IPS-18a (cell line): ENCODE results near the gene TSPEAR.
A peak's percentile ranks its signal among the peaks of the same experiment; 100 is the strongest.

Source experiments
- H3K27ac ChIP-seq: one replicate; pipeline ENCODE4 v1.5.1; 2013; ENCODE audit warnings: low read length
- H3K27me3 ChIP-seq: one replicate; pipeline ENCODE4 v1.6.1; 2013; ENCODE audit warnings: mild to moderate bottlenecking, low read length; ENCODE audit not compliant: control insufficient read depth, insufficient read depth
- H3K36me3 ChIP-seq: one replicate; pipeline ENCODE4 v1.6.1; 2013; ENCODE audit warnings: low read depth, low read length; ENCODE audit not compliant: control insufficient read depth
- H3K4me1 ChIP-seq: one replicate; pipeline ENCODE4 v1.6.1; 2013; ENCODE audit warnings: low read depth, low read length; ENCODE audit not compliant: control insufficient read depth
- H3K4me3 ChIP-seq: one replicate; pipeline ENCODE4 v1.5.1; 2013; ENCODE audit warnings: low read length
- H3K9ac ChIP-seq: one replicate; pipeline ENCODE4 v1.6.1; 2013; ENCODE audit warnings: mild to moderate bottlenecking, low read length, moderate library complexity
- H3K9me3 ChIP-seq: one replicate; pipeline ENCODE4 v1.6.1; 2013; ENCODE audit warnings: low read depth, low read length; ENCODE audit not compliant: control insufficient read depth

Gene TSPEAR

DNA sequence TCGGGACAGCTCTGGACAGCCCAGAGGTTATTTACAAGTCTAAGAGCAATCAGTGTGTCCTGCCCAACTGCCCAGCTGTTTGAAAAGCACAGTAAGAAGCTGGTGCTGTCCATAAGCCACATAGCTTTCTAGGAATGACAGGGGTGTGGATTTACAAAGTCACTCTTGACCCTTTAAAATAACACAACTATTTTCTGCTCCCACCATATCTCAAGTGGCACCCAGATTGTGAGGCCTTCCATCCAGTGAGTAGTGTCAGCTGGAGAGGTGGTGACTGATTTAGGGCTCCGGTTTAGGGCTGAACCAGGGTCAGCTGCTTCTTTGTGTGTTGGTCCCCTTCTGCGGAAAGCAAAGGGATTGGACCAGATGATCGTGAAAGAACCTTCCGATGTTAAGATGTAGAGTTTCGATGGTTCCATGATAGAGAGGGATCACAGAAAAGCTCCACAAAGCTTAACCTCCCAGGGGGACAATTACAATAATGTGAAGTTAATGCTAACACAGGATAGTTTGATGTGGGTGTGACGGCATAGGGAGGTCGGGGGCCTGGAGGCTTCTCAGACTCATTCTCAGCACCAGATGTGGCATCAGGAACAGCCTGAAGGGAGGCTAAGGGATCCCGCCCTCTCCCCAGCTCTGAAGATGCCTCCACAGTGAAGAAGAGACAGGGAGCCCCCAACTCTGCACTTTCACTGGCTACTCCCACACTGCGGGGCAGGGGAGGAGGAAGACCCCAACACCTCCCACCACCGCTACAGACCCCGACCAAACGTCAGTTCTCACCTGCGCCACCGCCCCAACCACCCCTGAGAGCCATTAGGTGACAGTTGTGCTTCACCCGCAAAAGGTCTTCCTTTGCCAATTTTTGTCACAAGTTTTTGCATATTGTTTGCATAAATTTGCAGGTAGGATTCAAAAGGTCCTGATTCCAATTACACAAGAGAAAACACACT is 215.5 kb downstream of the TSPEAR start:
- Histone ChIP-seq H3K27me3 (no peaks in the 10 kb centered on the region), H3K9ac (no peak overlapping the region)

DNA sequence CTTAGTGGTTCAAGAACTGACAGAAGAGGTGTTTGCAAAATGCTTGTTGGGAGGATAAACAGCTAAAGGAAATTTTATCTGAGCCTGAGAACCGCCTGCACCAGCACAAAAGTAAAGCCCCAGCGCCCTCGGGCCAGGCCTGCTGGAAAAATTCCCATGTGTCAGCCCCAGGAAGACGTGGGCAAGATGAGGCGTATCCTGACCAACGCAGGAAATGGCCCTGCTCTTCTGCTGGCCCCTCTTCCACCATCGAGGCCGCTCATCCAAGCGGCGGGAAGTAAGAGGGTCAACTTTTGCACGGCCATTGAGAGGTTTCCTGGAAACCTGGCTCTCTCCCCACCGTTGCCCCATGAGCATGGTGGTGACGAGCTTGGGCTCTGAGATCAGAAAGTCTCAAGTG is 216.4 kb downstream of the TSPEAR start:
- H3K9me3 ChIP-seq: peaks cover 7% of the 10 kb centered on the region
- H3K36me3 ChIP-seq: peaks cover 3% of the 10 kb centered on the region
- no peak overlapping the region for H3K9ac ChIP-seq
- no peak overlapping the region for H3K27ac ChIP-seq
- H3K4me1 ChIP-seq: peaks cover 20% of the 10 kb centered on the region
- H3K4me3 ChIP-seq: no peak overlapping the region
- no peaks in the 10 kb centered on the region for H3K27me3 ChIP-seq

More for the DNA sequence above, 215.5 kb downstream of the TSPEAR start:
- Histone ChIP-seq H3K4me3 (no peak overlapping the region), H3K9me3 (peaks cover 7% of the 10 kb centered on the region), H3K36me3 (peaks cover 3% of the 10 kb centered on the region), H3K27ac (no peak overlapping the region), H3K4me1 (peaks cover 20% of the 10 kb centered on the region)

DNA sequence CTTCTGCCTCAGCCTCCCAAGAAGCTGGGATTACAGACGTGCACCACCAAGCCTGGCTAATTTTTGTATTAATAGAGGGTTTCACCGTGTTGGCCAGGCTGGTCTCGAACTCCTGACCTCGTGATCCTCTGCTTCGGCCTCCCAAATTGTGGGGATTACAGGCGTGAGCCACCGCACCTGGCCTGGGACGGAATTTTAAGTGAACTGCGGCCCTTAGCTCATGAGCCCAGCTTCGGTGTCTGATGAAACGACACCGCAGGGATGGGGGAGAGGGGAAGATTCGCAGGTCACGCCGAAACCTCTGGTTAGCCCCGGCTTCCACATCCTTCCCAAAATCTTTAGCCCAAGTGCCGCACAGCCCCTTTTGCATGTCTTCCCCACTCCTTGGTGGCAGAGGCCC is 217.0 kb downstream of the TSPEAR start:
- H3K27ac ChIP-seq: no peak overlapping the region
- H3K27me3 ChIP-seq: no peaks in the 10 kb centered on the region
- no peak overlapping the region for H3K9ac ChIP-seq
- H3K9me3 ChIP-seq: peaks cover 7% of the 10 kb centered on the region
- peaks cover 20% of the 10 kb centered on the region for H3K4me1 ChIP-seq
- H3K4me3 ChIP-seq: no peak overlapping the region
- peaks cover 3% of the 10 kb centered on the region for H3K36me3 ChIP-seq

DNA sequence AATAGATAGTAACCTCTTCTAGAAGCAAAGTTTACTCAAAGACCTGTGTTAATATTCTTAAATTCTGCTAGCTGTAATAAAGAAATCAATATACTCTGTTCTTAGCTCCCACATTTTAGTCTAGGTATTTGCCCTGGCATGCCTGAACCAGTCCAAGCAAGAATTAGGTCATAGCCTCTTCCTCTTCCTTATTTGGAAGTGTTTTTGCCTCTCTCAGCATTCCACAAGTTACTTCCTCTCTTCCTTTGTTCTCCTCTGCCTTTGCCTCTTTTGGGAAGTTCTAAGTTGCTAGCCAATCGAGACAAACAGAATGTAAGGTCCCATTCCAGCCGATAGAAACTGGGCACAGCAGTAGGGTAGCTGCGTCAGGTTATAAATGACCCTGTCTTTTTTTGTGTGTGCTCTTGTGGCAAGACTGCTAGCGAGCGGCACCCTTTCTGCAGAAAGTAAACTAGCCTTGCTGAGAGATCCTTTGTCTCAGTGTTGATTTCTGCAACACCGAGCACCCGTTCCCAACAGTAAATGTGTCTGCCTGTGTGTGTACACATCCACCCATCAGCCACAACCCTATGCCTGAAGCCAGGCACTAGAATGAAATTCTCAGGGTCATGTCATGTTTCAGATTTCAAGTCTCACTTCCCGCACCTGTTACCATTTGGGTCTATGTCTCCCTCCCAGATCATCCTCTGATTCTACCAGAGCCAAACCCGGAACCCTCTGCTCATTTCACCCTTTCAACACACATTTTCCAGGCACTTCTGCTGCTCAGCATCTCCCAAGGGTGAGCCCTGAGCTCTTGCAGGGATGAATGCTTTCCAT is 218.6 kb downstream of the TSPEAR start:
- peaks cover 7% of the 10 kb centered on the region for H3K9me3 ChIP-seq
- H3K27ac ChIP-seq: no peak overlapping the region
- no peak overlapping the region for H3K9ac ChIP-seq
- no peak overlapping the region for H3K4me3 ChIP-seq
- H3K27me3 ChIP-seq: no peaks in the 10 kb centered on the region
- peaks cover 3% of the 10 kb centered on the region for H3K36me3 ChIP-seq
- H3K4me1 ChIP-seq: peaks cover 13% of the 10 kb centered on the region

DNA sequence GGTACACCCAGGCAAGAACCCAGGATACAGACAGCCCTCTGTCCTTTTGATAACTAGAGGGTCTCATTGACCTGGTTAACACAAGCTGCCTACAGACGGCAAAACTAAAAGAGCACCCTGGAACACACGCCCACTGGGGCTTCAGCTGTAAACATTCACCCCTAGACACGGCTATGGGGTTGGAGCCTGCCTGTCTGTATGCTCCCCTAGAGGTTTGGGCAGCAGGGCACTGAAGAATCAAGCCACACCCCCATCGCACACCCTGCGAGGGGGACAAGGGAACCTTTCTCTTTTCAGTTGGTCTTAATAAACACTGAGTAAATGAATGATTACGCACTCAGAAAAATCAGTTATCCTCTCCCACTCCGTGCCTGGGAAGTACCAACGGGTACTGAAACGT is 220.6 kb downstream of the TSPEAR start:
- H3K9ac ChIP-seq: no peak overlapping the region
- H3K27me3 ChIP-seq: no peaks in the 10 kb centered on the region
- H3K9me3 ChIP-seq: peaks cover 7% of the 10 kb centered on the region
- H3K27ac ChIP-seq: no peak overlapping the region
- peaks cover 3% of the 10 kb centered on the region for H3K36me3 ChIP-seq
- H3K4me3 ChIP-seq: no peak overlapping the region
- H3K4me1 ChIP-seq: peaks cover 3% of the 10 kb centered on the region

DNA sequence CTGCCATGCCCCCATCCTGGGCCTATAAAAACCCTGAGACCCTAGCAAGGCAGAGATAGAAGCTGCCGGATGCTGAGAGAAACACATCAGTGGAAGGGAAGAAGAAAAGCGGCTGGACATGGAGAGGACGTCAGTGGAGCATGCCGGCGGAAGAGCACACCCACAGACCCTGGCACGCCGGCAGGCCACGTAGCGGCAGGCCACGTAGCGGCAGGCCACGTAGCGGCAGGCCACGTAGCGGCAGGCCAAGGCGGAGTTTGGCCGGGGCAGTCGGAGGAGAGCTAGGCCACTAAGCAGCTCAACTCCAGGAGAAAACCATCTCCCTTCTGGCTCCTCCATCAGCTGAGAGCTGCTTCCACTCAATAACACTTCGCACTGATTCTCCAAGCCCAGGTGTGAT is 221.0 kb downstream of the TSPEAR start:
- no peak overlapping the region for H3K9ac ChIP-seq
- H3K36me3 ChIP-seq: peaks cover 3% of the 10 kb centered on the region
- H3K9me3 ChIP-seq: peaks cover 7% of the 10 kb centered on the region
- no peaks in the 10 kb centered on the region for H3K27me3 ChIP-seq
- H3K4me1 ChIP-seq: peaks cover 7% of the 10 kb centered on the region
- H3K27ac ChIP-seq: no peak overlapping the region
- H3K4me3 ChIP-seq: no peak overlapping the region

DNA sequence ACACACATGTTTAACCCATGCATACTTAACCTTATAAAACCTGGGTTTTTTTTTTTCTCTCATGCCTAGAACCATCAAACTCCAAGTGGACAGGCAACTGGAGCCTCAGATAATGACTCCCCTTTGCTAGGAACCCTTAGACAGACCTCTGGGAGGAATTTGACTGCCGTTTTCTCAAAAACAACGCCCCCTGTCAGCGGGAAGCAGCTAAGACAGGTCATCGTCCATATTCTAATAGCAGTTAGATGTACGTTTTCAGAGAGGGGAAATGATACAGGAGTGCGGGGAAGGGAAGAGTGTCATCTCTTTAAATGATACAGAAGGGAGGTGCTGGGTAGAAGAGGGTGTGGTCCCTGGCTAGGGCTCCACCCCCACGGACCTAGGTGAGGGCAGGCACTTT is 221.4 kb downstream of the TSPEAR start:
- Histone ChIP-seq H3K9me3 (peaks cover 7% of the 10 kb centered on the region), H3K27me3 (no peaks in the 10 kb centered on the region), H3K9ac (no peak overlapping the region), H3K27ac (no peak overlapping the region), H3K36me3 (peaks cover 3% of the 10 kb centered on the region), H3K4me1 (peaks cover 7% of the 10 kb centered on the region), H3K4me3 (no peak overlapping the region)

DNA sequence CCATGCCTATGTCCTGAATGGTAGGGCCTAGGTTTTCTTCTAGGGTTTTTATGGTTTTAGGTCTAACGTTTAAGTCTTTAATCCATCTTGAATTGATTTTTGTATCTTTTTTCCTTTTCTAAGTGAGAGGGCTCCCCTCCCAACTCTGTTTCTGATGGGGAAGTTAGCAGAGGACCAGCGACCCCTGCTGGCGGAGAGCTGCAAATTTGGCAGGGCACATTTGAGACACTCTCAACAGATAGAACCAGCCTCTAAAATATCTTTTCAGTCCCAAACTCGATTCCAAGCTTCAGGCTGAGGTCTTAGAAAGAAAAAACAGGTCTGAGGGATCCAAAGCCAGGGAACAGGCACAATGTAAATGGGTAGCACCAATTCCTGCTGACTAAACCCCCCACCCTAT is 223.5 kb downstream of the TSPEAR start:
- Histone ChIP-seq H3K36me3 (peaks cover 3% of the 10 kb centered on the region), H3K27me3 (no peaks in the 10 kb centered on the region), H3K4me1 (peaks cover 7% of the 10 kb centered on the region)

DNA sequence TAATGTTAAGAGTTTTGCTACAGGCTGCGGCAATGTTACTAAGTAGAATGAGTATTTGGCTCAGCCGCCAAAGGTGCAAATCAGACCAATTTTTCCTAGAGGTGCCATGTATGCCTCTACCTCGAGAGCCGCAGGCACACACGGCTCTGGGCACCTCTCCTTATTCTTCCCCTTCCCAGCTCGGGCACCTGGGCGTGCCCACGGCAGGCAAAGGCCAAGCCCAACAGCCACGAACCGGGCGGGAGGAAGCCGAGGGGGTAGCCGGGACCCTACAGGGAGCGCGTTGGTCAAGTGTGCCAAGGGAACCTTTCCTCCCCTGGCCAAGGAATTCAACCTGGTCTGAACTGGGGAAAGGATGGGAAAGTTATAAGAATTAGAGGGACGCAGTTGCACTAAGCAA is 225.1 kb downstream of the TSPEAR start:
- no peak overlapping the region for H3K27ac ChIP-seq
- H3K9ac ChIP-seq: peak overlapping the region; percentile 45
- H3K4me3 ChIP-seq: peak overlapping the region; percentile 74
- H3K4me1 ChIP-seq: peaks cover 7% of the 10 kb centered on the region
- no peaks in the 10 kb centered on the region for H3K27me3 ChIP-seq
- H3K36me3 ChIP-seq: peaks cover 3% of the 10 kb centered on the region
- H3K9me3 ChIP-seq: no peaks in the 10 kb centered on the region

More for the DNA sequence above, 223.5 kb downstream of the TSPEAR start:
- no peaks in the 10 kb centered on the region for H3K9me3 ChIP-seq
- H3K4me3 ChIP-seq: no peak overlapping the region
- no peak overlapping the region for H3K27ac ChIP-seq
- no peak overlapping the region for H3K9ac ChIP-seq

DNA sequence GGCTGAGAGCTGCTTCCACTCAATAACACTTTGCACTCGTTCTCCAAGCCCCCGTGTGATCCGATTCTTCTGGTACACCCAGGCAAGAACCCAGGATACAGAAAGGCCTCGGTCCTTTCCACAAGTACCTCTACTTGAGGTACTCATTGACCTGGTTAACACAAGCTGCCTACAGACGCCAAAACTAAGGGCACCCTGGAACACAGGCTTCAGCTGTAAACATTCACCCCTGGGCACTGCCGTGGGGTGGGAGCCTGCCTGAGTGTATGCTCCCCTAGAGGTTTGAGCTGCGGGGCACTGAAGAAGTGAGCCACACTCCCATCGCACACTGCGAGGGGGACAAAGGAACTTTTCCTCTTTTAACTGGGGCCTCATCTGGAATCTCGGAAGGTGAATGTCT is 225.6 kb downstream of the TSPEAR start:
- Histone ChIP-seq H3K36me3 (no peaks in the 10 kb centered on the region), H3K27ac (no peak overlapping the region), H3K27me3 (no peaks in the 10 kb centered on the region), H3K9me3 (no peaks in the 10 kb centered on the region), H3K9ac (peak overlapping the region; percentile 45), H3K4me3 (peak overlapping the region; percentile 74), H3K4me1 (peaks cover 7% of the 10 kb centered on the region)

DNA sequence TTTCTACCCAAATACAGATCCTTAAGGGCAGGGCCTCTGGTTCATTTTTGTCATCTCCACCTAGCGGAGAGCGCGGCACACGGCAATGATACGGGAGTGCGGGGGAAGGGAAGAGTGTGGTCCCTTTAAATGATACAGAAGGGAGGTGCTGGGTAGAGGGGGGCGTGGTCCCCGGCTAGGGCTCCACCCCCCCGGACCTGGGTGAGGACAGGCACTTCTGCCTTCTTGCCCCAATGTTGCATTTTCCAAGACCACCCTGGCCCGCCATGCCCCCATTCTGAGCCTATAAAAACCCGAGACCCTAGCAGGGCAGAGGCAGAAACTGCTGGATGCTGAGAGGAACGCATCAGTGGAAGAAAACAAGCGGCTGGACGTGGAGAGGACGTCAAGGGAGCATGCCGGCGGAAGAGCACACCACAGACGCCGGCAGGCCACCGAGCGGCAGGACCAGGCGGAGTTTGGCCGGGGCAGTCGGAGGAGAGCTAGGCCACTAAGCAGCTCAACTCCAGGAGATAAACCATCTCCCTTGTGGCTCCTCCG is 226.0 kb downstream of the TSPEAR start:
- Histone ChIP-seq H3K9ac (peak overlapping the region; percentile 45), H3K36me3 (no peaks in the 10 kb centered on the region), H3K27ac (no peak overlapping the region), H3K4me3 (peak overlapping the region; percentile 74), H3K4me1 (peaks cover 7% of the 10 kb centered on the region), H3K27me3 (no peaks in the 10 kb centered on the region), H3K9me3 (no peaks in the 10 kb centered on the region)
